Fibroblast of pulmonary artery (primary cell): Measurements from ENCODE around the gene COTL1.

Experiments
- DNase-seq: peaks from one replicate; pipeline ENCODE4 v3.0.0-alpha.2; 2010; ENCODE audit warnings: low read depth
- H3K4me3 ChIP-seq: replicated peaks from 2 replicates; pipeline ENCODE4 v1.5.1; 2011; ENCODE audit warnings: low read depth, mild to moderate bottlenecking, control low read depth, low read length, moderate library complexity
- TF ChIP-seq, protein P1 (sequence below): IDR thresholded peaks from 2 replicates; pipeline ENCODE4 v1.5.1; 2011; ENCODE audit warnings: mild to moderate bottlenecking, control low read depth, low read length, inconsistent platforms; ENCODE audit errors: missing control alignments

The COTL1 gene

GRCh38 chr16:84588991-84589390 lies 28.9 kb downstream of the COTL1 start:
- no peak for DNase-seq
- TF ChIP-seq, protein P1, sequence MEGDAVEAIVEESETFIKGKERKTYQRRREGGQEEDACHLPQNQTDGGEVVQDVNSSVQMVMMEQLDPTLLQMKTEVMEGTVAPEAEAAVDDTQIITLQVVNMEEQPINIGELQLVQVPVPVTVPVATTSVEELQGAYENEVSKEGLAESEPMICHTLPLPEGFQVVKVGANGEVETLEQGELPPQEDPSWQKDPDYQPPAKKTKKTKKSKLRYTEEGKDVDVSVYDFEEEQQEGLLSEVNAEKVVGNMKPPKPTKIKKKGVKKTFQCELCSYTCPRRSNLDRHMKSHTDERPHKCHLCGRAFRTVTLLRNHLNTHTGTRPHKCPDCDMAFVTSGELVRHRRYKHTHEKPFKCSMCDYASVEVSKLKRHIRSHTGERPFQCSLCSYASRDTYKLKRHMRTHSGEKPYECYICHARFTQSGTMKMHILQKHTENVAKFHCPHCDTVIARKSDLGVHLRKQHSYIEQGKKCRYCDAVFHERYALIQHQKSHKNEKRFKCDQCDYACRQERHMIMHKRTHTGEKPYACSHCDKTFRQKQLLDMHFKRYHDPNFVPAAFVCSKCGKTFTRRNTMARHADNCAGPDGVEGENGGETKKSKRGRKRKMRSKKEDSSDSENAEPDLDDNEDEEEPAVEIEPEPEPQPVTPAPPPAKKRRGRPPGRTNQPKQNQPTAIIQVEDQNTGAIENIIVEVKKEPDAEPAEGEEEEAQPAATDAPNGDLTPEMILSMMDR, result no peak
- H3K4me3 ChIP-seq, result no peak overlapping the region

DNA sequence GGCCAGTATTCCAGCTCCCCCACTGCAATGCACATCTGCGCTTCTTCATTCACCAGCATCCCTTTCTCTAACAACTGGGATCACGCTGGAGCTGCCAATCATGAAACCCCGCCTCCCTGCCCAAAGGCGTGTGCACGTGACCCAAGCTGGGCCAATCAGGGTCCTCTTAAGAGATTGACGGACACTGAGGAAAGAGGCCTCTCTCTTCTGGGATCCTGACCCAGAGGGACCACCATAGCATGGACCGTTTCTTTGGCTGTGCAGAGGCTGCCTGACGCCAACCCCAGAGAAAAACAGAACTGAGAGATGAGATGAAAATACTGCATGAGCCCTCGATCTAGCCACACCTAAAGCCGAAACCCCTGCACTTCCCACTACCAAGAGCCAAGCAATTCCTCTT lies 32.0 kb downstream of the COTL1 start:
- no peak for DNase-seq
- TF ChIP-seq, protein P1, result no peak
- H3K4me3 ChIP-seq, result no peak overlapping the region

- H3K4me3 ChIP-seq, result no peak overlapping the region
- TF ChIP-seq, protein P1, result no peak
- DNase-seq, result no peak
Observed at GRCh38 chr16:84585467-84585866, 32.4 kb downstream of the COTL1 start.

GRCh38 chr16:84584678-84585077 lies 33.2 kb downstream of the COTL1 start:
- TF ChIP-seq, protein P1, result no peak
- no peak for DNase-seq
- H3K4me3 ChIP-seq, result no peak overlapping the region

GRCh38 chr16:84583995-84584394 lies 33.9 kb downstream of the COTL1 start:
- TF ChIP-seq, protein P1, result no peak
- no peak overlapping the region for H3K4me3 ChIP-seq
- no peak for DNase-seq

DNA sequence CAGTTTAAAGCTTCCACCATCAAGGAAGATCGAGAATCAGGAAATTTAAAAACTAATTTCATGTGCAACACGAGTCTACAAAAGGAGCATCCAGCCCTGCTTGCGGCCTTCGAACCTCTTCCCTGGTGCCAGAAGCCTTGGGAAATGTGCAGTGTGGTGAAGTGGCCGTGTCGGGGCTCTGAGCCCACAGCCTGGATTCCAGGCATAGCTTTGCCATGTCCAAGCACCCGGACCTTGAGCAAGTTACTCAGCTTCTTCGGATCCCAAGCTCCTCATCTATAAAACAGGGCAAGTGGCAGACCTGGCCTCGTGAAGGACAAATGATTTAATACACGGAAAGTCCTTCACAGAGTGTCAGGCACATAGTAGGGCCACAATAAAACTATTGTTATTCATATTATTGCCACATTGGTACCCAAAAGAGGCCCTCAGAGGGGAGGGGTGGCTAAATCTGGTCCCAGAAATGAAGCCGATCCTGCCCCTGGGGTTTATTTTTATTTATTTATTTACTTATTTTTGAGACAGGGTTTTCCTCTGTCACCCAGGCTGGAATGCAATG lies 34.8 kb downstream of the COTL1 start:
- no peak for DNase-seq
- TF ChIP-seq, protein P1, result no peak
- no peak overlapping the region for H3K4me3 ChIP-seq

- DNase-seq, result no peak
- TF ChIP-seq, protein P1, result no peak
Observed at GRCh38 chr16:84581158-84581557, 36.7 kb downstream of the COTL1 start.

More at GRCh38 chr16:84581158-84581557, 36.7 kb downstream of the COTL1 start:
- H3K4me3 ChIP-seq, result no peak overlapping the region
